Fibroblast of skin of left biceps (primary cell): Measurements from ENCODE around the gene WDR18.

Experiments used
- DNase-seq, 2 experiments: peaks; one replicate each; pipeline ENCODE4 v3.0.0-alpha.2; 2013; ENCODE audit warnings: low read depth in 2 of 2

WDR18 gene

DNA sequence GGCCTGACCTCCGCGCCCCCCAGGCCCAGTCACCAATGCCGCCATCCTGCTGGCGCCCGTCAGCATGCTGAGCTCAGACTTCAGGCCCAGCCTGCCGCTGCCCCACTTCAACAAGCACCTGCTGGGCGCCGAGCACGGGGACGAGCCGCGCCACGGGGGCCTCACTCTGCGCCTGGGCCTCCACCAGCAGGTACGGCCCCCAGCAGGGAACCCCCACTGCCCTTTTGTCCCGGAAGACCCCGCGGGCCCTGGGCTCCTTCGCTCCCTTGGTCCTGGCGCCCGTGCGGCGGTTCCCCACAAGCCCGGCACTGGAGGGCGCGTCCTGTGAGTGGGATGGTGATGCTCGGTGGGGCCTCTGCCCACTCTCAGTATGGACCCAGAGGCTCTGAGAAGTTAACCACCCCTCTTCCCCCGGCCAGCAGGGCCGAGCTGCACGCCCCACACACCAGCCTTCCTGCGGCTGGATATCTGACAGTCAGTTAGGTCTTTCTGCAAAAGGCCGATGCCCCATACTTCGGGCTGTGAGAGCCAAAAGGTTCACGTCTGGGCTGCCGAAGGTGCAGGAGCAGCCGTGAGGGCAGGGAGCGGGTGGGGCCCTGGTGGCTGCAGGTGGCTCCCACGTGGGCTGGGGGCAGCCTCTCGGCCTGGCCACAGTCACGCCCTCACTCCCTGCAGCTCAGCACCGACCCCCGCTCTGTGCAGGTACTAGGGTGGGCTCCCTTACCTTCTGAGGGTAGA is 8.0 kb downstream of the WDR18 start:
- no peak for DNase-seq

DNA sequence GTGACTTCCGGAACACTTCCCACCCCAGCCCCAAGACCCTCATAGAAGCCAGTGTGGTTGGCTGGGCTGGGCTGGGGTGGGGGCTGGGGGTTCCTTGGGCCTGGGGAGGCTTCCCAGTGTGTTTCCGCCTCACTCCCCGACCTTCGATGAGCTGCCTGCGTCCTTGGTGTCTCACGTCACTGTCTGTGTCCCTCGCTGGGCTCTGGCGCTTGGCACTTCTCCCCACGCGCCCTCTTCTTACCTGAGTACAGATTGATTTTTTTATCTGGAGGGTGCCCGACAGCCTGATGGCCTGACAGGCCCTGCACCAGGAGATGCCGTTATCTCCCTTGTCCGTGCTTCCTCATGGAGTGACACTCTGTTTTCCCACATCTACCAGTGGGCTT is 8.5 kb downstream of the WDR18 start:
- no peak for DNase-seq

DNA sequence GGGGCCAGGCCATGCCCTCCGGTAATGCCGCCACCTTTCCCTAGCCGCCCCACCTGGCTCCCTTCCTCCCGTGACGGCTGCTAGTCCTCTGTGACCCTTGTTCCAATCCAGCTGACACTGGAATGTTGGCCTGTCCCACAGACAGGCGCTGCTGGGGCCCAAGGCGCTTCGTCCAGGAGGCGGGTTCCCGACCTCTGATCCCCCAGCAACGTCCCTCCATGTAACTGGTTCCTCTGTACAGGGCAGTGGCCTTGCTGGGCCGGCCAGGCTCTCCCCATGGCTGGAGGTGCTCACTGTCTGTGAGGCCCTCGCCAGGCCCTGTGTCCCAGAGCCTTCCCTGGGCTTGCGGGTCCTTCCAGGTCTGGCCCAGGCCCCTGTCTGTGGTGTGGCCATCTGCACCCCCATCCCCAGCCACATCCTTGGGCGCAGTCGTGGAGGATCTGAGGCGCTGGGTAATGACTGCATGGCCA is 9.3 kb downstream of the WDR18 start:
- no peak for DNase-seq

DNA sequence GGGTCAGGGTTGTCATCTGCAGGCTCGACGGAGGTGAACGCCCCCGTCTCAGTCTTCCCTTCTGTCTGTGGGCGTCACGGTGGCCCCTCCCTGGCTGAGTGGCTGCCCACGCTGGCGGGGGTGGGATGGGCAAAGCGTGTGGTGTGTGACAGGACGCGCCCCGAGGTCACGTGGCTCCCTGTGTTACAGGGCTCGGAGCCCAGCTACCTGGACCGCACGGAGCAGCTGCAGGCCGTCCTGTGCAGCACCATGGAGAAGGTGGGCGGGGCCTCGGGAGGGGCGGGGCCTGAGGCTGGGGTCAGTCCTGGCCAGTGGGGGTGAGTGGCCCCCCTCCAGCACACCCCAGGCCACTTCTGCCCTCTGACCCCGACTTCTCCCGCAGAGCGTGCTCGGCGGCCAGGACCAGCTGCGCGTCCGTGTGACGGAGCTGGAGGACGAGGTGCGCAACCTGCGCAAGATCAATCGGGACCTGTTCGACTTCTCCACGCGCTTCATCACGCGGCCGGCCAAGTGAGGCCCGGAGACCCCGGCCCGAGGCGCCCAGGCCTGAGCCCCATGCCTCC is 9.8 kb downstream of the WDR18 start:
- DNase-seq = no peak

DNA sequence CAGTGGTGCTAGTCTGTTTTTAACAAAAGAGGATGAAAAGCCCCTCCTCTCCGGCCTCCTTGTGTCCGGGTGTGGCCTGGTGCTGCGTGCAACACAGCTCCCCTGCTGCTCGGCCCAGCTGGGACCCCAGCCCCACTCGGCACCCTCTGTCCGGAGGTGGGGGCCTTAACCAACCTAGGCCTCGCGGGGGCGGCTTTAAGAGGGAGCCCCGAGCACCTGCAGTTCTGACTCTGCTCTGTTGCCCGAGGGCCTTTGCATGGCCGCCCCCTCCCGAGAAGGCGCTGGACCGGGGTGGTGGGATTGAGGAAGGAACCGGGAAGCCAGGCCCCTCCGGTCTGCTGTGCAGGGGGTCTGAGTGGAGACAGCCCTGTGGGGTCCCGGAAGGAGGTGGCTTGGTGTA is 10.4 kb downstream of the WDR18 start:
- no peak for DNase-seq

DNA sequence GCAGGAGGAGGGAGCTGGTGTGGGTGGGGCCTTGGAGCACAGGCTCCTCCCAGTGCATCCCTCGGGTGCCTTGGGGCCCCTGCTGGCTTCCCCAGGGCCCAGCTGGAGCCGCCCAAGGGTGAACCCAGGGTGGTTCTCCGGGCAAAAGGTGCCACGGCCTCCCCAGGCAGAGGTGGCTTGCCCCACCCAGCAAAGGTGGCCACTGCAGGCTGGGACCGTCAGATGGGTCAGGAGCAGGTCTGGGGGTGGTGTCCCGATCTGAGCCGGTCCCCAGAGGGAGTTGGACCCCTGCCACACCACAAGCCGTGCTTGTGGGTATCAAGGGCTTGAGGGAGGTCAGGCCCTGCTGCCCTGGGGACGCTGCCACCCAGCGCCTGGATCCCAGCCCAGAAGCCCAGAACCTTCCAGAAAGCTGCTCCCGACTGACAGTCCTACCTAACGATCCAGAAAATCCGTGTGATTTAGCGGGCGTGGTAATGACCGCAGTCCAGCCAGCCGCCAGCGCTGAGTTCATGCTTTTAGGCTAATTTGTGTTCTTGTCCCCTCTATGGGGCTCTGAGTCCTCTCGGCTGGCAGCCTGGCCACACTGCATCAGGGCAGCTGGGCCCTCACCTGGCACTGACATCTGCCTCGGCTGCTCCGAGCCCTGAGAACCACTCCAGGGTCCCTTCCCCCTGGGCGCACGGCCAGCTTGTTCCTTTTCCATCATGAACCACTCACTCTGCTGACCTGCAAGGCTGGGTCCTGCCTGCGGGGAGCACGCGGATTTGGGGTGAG is 11.1 kb downstream of the WDR18 start:
- DNase-seq = no peak

DNA sequence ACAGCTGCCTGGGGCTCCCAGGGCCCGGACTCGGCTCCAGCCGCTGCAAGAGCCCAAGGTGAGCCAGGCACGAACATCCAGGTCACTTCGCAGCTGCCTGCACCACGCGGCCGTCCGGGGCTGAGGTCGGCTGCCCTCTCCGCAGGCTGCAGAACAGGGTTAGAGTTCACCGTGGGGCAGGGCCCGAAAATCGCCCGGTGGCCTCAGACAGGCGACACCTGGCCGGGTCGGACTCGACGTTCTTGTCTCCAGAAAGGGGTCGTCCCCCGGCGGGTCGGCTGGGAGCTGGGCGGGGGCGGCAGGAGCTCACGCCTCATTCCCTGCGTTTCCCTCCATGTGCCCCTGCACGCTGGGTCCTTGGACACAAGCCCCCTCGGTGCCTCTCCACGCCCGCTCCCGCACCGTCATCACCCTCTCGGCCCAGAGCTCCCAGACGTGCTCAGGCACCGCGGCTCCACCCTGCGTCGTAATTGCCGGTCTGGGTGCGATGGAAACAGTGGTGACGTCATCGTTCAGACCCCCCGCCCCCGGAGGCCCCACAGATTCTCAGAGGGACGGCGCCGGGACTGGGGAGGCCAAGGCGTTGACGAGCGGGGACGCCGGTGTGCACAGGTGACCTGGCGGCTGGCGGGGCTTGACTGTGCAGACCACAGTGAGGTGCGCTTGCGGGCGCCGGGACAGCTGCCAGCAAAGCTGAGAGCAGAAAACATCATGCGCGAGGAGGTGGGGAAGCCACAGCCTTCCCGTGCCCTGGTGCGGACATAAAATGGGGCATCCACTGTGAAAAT is 12.1 kb downstream of the WDR18 start:
- no peak for DNase-seq

DNA sequence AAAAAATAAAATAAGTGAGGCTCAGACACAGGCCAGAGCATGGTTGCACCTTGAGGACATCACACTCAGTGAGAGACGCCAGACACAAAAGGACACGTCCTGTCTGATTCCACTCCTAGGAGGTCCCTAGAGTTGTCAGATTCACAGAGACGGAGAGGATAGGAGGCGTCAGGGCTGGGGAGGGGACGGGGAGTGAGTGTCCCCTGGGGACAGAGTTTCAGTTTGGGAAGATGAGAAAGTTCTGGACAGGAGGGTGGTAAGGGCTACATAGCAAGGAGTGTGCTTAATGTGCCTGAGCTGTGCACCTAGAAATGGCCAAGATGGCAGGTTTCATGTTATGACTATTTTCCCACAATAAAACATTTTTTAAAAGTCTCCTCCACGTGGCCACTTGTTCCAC is 13.9 kb downstream of the WDR18 start:
- no peak for DNase-seq

DNA sequence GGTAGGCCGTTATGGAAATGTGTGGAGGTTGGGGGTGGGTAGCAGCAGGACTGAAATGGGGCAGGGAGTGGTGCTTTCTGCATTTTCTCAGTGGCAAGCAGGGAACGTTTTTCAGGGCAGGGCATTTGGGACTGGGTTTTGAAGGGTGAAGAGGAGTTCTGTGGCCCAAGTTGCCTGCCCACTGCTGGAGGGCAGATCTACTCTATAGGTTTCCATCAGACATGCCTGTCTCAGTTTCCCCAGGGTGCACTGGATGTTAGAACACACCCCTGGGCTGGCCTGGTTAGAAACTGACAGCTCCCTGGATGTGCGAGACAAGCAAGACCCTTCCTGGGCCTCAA is 15.2 kb downstream of the WDR18 start:
- no peak for DNase-seq

DNA sequence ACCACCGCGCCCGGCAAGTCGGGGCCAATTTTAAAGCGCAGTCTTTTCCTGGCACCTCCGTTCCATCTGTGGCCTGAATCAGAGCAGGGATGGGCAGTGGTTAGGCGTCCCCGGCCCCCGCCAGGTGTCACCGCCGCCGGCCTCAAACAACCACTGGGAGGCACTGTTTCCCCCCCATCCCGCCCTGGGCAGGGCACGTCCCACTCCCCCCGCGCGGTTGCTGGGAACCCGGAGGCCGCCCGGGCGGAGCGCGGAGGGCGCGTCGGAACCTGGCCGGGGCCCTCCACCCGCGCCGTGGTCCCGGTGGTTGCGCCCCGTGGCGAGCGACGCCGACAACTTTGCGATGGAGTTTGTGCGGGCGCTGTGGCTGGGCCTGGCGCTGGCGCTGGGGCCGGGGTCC is 15.9 kb downstream of the WDR18 start, which contains the start of gene GRIN3B:
TSS of gene GRIN3B (plus strand) at position 325 of the 400 bp plus-strand sequence. CDS start at position 344, 19 bp downstream.
- no peak for DNase-seq

DNA sequence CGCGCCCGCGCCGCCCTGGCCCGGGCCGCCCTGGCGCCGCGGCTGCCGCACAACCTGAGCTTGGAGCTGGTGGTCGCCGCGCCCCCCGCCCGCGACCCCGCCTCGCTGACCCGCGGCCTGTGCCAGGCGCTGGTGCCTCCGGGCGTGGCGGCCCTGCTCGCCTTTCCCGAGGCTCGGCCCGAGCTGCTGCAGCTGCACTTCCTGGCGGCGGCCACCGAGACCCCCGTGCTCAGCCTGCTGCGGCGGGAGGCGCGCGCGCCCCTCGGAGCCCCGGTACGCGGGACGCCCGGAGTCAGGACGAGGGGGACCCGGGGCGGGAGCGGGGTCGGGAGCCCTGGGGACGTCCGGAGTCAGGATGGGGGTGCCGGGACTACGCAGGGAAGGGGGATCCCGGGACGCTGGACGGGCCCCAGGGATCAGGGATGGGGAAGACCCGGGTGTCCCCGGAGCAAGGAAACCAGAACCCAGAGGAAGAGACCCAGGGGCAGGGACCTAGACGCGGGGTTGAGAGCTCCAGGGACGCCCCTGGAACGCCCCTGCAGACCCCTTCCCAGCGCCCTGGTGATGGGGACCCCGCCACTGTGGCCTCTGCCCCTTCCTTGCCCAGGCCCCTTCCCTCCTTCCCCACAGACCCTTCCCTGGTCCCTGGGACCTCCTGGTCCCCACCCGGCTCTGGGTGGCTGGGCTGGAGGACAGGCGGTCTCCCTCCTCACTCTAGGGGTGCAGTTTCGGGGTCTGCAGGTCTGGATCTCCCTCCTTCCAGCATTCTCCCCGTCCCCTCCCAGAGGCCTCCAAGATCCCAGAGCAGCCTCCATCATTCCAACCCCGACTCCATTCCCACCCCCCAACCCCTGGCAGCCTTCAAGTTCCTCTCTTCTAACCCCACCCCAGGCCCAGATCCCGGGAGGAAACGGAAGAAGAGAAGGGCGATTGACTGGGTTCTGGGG is 16.7 kb downstream of the WDR18 start:
- no peak for DNase-seq

DNA sequence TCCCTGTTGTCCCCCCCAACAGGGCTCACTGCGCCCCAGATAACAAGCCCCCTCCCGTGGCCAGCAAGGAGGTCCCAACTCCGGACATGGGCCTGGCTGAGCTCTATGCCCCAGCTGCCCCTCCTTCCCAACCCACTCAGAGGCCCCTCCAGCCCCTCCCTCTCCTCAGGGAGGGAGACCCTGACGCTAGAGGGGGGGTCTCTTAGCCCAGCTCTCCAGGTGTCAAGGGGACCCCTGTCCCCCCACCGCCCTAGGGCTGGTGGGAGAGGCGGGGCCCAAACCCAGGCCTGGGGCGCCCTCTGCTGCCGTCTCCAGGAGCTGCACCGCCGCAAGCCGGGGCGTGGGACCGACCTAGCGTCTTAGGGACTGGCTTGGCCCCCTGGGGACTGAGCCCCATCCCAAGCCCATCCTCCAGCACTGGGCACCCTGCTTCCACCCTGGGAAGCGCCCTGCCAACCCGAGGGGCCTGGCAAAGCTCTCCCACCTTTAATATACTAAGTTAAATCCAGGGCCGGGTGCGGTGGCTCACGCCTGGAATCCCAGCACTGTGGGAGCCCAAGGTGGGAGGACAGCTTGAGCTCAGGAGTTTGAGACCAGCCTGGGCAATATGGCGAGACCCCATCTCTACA is 17.5 kb downstream of the WDR18 start:
- DNase-seq = no peak

DNA sequence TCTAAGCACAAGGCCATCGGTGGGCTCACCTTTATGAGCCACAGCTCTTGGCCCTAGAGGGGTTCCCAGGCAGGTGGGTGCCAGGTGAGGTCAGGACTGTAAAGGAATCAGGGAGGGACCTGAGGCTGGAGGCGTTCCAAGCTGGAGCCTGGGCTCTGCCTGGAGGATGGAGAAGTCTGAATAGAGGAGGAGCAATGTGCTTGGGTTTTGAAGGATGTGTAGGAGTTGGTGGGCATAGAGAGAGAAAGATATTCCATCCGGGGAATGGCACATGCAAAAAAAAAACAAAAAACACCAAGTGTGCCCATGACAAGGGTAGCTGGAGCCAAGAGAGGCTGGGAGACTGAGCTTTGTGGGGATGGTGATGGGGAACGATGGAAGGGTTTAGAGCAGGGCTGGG is 18.5 kb downstream of the WDR18 start:
- no peak for DNase-seq

DNA sequence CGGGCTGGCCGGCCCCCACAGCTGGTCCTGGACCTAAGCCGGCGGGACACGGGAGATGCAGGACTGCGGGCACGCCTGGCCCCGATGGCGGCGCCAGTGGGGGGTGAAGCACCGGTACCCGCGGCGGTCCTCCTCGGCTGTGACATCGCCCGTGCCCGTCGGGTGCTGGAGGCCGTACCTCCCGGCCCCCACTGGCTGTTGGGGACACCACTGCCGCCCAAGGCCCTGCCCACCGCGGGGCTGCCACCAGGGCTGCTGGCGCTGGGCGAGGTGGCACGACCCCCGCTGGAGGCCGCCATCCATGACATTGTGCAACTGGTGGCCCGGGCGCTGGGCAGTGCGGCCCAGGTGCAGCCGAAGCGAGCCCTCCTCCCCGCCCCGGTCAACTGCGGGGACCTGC is 19.1 kb downstream of the WDR18 start:
- no peak for DNase-seq

DNA sequence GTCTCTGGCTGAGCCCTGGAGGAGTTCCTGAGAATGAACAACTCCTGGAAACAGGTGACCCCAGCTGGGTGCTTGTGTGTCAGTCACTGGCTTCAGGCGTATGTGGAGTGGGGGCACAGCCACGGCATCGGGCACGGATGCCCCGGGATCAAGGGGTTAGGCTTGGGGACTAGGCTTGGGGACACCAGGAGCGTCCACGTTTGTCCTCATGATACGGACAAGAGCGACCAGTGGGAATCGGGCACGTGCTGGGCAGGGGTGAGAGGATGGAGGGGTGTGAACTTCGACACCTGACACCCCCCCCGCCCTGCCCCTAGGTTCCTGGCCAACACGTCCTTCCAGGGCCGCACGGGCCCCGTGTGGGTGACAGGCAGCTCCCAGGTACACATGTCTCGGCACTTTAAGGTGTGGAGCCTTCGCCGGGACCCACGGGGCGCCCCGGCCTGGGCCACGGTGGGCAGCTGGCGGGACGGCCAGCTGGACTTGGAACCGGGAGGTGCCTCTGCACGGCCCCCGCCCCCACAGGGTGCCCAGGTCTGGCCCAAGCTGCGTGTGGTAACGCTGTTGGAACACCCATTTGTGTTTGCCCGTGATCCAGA is 20.2 kb downstream of the WDR18 start:
- DNase-seq = no peak

DNA sequence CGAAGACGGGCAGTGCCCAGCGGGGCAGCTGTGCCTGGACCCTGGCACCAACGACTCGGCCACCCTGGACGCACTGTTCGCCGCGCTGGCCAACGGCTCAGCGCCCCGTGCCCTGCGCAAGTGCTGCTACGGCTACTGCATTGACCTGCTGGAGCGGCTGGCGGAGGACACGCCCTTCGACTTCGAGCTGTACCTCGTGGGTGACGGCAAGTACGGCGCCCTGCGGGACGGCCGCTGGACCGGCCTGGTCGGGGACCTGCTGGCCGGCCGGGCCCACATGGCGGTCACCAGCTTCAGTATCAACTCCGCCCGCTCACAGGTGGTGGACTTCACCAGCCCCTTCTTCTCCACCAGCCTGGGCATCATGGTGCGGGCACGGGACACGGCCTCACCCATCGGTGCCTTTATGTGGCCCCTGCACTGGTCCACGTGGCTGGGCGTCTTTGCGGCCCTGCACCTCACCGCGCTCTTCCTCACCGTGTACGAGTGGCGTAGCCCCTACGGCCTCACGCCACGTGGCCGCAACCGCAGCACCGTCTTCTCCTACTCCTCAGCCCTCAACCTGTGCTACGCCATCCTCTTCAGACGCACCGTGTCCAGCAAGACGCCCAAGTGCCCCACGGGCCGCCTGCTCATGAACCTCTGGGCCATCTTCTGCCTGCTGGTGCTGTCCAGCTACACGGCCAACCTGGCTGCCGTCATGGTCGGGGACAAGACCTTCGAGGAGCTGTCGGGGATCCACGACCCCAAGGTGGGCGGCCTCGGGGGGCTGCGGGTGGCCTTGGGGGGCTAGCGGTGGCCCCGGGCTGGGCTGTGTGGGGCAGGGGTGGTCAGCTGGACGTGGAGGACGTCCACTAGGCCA is 20.9 kb downstream of the WDR18 start:
- DNase-seq = no peak

DNA sequence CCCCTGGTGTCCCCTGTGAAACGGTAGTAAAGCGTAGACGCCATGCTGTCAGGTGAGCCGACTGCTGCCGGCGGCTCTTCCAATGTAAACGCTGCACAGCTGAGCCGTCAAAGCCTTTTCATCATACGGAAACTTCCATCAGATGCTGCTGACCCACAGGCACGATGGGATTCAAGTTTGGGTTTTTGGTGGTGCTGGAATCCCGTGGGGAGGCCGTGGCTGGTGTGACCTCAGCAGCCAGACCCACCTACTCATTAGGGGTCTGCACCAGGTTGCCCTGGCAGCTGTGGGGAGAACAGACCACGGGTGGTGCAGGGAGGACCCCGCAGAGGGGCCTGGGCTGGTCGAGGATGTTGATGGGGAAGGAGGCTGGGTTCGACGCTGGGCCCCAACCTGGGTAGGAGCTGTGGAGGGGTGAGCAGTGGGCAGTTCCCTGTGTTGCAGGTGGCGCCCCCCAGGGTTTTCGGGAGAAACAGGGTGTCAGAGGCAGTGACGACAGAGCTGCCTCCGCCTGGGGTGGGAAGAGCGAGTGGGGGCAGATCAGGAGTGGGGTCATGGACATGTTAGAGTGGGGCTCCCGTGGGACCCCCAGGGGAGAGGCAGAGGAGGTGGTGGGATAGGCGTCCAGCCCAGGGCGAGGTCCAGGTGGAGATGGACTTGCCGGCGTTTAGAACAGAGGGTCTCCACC is 22.7 kb downstream of the WDR18 start:
- DNase-seq = no peak

DNA sequence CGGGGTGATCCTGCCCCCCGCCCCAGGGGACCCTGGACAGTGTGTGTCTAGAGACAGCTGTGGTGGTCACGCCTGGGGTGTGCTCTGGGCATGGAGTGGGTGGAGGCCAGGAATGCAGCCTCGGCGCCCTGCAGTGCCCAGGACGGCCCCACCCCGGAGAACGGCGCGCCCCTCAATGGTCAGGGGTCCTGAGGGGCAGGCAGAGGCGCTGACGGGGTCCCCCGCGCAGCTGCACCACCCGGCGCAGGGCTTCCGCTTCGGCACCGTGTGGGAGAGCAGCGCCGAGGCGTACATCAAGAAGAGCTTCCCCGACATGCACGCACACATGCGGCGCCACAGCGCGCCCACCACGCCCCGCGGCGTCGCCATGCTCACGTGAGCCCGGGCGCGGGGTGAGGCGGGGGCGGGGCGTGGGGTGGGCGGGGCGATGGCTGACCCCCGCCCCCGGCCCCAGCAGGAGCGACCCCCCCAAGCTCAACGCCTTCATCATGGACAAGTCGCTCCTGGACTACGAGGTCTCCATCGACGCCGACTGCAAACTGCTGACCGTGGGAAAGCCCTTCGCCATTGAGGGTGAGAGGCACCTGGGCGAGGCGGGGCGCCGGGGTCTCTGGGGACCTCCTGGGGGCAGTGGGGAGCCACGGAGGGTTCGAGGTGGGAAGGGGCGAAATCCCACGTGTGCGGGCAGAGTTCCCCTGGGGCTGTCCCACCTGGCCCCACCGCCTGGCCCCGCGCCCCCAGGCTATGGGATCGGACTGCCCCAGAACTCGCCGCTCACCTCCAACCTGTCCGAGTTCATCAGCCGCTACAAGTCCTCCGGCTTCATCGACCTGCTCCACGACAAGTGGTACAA is 23.5 kb downstream of the WDR18 start:
- DNase-seq = no peak
